Stimulated activated CD4-positive, alpha-beta T cell treated with anti-CD3 and anti-CD28 coated beads, Interleukin-12 subunit alpha, Interleukin-12 subunit beta, amount 100 ng/mL, for 48 hours (primary cell): Measurements from ENCODE around the gene CLSTN2.

ENCODE experiments used
- DNase-seq, 3 donors: peaks; one replicate each; pipeline ENCODE4 v3.0.0-alpha.2; 2020; ENCODE audit warnings: low read depth in 2 of 3, low spot score in 1 of 3

The CLSTN2 gene

DNA sequence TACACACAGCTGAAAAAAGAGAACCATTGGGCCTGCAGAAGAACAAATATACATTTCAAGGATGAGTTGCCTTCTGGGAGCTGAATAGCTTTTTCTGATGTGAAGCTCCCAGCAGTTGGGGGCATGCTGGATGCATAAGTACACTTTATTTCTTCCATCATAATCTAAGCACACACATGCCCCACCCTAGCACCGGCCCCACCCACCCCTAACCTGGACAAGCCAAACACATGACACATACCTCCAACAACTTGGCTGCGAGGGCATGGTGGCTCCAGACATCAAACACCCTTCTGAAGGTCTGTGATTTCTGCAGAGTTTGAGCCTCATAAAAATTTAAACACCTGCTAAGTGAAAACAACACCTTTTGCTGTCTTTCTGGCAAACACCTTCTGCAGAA is 435.7 kb downstream of the CLSTN2 start:
- DNase-seq = no peak

DNA sequence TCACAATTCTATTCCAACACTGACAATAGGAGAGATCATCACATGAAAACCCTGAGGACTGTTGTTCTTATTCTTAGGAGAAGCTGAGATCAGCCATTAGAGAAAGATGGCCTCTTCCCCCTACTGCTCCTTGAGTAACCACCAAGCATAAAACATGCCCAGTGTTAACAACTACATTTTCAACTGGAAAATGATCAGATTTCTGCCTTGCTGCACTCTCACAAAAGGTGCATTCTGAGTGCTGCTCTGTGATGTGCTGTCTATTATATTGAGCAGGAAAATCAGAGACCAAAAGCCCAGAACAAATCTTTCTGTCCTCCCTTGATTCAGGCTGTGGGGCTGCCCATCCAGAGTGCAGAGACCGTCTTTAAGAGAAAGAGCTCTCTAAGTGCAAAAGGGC is 438.2 kb downstream of the CLSTN2 start:
- DNase-seq = no peak

DNA sequence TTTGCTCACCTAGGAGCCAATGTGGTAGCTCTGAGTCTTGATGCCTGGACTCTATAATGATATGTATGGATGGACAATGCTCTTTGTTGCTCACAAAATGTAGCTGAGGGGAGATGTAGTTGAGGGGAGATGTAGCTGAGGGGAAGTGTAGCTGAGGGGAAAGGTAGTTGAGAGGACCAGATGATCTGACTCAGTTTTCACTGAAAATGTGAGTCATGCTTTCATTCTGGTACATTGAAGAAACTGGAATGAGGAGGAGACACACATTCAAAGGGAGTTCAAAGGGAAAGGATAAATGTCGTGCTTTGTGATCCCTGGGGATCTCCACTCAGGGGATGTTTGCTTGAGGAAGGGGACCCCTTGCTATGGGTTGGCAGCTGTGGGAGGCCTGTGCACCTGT is 440.0 kb downstream of the CLSTN2 start:
- DNase-seq = no peak

DNA sequence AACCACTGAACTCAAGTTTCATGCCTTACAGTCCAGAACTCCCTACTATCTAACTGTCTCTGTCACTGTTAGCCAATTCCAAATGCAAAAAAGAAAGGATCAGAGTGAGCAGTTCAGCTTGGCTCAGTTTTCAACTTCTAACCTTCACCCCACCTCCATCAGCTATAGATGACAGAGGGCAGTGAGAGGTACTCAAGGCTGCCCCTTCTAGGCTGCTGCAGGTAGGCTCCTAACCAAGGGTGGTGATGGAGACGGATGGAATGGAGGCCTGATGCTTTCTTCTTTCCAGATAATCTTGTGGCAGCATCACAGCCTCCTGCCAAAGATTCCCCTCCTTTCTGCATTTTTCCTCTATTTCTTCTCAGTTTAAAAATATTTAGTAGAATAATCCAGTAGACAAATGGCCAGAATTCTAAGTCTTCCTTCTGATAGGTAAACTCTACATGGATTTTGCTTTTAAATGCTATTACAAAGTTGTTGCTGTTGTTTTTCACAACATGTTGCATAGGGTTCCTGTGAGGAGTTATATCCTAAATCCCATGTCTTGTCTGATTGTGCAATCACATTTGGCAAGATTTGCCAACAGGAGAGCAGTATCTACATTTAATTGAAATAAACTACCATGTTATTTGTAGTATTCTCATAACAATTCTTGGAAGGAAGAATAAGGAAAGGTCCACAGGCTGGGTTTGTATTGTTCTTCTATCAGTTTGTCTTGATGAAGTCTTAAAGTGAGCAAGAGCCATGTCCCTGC is 441.3 kb downstream of the CLSTN2 start:
- DNase-seq = no peak

DNA sequence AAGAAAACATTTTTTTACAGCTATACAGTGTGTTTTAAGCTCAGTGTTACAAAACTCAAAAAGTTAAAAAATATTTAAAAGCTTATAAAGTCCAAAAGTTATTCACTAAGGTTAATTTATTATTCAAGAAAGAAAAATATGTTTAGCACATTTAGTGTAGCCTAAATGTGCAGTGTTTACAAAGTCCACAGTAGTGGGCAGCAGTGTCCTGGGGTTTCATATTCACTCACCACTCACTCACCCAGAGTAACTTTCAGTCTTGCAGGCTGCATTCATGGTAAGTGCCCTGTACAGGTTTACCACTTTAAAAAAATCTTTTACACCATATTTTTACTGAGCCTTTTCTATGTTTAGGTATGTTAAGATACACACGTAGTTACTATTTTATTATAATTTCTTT is 442.7 kb downstream of the CLSTN2 start:
- DNase-seq = no peak

DNA sequence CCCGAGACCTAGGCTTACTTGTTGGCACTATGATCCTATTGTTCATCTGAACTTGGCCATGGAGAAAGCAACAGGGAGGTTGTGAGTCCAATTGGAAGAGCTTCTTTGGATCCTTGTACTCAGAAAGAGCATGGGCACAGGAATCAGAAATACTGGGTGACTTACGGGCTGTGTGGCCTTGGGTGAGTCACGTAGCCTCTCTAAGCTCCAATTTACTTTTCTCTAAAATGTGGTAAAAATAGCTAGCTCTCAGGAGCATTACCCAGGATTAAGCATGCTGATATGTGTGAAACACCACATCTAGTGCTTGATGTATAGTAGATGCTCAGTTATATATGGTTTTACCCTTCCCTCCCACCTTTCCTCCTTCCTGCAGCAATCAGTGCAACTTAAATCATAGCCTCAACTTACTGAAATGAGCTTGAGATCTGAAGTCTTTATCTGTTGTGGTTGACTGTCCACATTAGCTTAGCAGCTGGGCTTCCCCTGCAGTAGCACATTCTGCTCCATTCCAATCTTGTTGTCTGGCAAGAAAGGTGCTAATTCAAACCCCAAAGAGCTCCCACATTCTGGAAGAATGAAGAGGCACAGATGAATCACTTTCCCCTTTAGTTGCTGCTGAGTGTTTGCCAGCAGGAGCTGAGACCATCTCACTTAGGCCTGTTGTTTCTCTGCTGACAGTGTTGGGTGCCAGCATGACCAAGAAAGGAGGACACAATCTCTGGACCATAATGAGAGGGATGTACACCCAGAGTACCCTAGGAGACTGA is 443.8 kb downstream of the CLSTN2 start:
- no peak for DNase-seq

DNA sequence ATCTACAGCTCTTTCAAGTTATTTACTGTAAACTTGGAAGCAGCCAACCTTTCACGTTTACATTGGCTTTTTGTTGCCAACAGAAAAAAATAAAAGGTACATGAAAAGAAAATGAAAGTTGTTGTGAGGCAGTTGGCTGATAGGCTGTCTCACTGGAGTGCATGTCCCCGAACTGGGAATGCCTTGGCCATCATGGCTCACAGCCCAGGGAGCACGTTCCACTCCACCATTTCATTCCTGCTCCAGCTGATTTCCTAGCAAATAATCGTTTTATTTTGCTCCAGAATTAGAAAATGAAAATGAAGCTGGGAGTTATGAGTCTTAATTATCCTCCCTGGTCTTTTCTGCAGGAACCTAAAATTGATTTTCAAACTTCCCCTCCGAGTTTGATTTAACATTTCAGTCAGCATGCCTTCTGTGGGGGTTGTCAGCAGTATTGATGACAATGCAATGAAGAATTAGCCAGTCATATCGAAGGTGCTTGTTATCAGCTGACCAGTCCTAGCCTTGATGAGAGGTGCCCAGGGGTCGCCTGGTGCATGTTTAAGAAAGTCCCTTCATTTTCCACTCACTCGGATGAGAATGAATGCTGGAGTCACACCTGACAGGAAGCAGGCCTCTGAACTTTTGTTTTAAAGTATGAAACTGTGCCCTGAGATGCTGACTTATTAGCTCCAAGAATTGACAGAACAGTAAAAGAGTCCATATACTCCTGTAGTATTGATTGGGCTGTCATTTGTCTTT is 449.2 kb downstream of the CLSTN2 start:
- no peak for DNase-seq

DNA sequence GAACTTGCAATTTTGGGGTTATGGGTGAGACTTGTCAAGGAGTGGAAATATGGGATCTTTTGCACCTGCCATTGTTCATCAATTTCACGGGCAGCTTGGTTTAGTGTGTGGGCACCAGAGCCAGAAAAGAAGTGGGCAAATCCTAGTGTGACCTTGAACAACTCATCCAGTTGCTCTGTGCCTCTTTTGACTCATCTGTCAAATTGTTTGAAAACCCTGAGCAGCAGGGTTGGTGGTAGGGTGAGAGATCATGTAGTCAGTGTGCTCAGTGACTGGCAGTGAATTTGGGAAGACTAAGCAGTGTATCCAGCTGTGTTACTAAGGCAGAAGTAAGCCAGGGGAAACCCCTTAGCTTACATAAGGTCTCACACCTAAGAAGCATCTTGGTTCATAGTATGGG is 449.9 kb downstream of the CLSTN2 start:
- DNase-seq = no peak

DNA sequence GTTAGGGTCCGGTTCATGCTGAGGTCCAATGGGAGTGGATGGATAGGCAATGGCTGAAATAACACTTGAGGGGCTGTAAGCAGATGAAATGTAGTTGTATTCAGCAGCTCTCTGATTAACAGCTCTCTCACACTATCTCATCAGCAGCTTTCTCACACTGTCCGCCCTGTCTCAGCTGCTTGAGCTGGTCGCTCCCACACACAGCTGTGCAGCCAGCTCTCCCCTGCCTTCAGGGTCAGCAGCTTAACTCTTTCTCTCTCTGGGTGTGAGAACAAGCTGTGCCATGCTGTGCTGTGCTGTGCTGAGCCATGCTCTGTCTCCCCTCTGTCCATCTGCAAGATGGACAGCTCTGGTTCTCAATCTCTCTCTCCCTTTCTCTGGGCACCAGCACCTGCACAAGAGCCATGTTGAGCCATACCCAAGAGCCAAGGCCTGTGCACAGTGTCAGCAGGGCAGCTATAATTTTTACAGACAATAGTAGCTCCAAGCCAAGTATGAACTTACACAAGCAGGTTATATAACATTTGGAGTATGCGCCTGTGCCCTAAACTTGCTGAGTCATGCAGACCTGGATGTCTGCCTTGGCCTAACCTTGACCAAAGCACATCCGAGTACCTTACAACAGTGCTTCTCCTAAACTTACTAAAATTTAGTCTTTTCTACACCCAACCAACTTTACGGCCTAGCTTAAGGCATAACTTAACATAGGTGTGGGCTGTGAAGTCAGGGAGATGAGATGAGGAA is 451.5 kb downstream of the CLSTN2 start:
- DNase-seq = no peak

DNA sequence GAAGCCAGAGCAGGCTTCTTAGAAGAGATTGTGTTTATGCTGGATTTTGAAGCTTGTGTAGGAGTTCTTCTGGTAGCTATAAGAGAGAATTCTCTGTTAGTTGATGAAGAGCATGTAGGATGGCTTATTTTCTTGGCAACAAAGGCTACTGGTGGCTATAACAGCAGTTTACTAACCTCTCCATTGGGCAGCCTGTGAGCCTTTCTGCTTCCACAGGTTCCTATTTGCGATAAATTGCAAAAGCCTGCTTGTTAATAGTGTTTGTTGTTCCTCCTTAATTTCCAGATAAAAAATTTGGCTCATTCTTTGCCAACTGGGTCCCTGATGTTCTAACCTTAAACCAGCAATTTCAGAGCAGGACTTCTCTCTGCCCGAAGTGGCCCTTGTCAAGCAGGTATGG is 452.3 kb downstream of the CLSTN2 start:
- no peak for DNase-seq

DNA sequence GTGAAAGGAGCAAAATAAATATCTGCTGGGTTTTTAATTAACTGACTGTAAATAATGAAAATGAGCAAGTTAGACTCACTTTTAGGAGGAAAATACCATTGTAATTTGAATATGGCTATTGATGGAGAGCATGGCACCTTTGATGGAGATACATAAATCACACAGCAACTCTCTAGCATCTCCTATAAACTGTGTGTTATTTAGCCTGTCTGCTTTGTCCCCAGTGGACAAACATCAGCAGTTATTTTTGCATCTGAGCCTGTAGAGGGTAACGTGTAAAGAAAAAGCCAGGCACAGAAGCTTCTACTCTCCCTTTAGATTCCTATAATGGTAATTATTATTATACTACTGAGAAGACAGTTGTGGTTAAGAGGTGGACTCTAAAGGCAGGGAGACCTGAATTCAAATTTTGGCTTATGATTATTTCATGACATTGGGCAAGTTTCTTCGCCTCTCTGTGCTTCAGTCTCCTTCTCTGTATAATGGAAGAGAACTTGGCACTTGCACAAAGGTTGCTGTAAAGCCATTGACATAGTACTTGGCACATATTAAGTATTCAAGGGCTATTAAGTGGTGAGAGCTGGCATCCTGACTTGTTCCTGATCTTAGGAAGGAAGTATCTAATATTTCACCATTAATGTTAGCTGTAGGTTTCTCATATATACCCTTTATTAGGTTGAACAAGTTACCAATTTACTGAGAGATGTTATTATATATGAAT is 453.4 kb downstream of the CLSTN2 start:
- DNase-seq = no peak

DNA sequence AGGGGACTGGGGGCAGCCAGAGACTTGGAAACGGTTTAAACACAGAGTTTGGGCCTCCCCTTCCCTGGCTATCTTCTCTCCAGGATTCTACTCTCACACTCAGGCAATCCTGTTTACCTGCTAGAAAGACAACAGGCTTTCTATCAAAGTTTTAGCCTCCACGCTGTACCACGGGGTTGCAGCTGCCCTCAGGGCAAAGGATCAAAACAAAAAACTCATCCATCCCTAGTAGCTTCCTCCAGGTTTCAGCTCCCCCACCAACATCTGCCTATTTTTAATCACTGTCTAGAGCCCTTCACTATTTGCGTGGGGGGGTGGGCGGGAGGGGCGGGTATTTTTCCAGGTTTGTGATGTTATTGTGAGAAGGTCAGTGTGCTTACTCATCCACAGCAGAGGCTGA is 456.1 kb downstream of the CLSTN2 start:
- DNase-seq = no peak

DNA sequence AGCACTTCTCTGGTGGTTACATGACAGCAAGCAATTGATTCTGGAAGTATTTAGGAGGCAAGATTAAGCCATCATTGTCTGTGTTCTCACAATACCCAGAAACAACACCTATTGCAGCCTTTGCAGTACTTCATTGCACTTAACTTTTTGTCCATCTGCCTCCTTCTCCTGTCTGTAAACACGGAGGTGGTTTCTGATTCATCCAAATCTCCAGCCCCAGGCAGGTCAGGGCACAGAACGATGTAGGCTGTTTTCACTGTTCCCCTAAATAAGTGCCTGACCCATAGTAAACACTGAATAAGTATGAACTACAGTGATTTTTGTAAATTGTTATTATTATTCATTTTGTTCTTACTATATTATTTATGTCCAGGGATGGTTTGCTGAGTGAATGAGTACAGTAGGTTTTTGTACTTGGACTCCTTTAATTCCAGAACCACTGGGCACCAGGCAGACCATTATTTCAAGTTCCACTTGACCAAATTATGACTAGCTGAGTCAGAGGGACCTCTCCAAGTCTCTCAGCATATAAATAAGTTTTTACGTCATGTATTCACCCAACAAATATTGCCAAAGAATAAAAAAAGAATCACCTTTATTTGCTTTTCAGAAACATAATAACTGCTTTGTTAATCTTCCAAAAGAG is 459.6 kb downstream of the CLSTN2 start:
- no peak for DNase-seq

DNA sequence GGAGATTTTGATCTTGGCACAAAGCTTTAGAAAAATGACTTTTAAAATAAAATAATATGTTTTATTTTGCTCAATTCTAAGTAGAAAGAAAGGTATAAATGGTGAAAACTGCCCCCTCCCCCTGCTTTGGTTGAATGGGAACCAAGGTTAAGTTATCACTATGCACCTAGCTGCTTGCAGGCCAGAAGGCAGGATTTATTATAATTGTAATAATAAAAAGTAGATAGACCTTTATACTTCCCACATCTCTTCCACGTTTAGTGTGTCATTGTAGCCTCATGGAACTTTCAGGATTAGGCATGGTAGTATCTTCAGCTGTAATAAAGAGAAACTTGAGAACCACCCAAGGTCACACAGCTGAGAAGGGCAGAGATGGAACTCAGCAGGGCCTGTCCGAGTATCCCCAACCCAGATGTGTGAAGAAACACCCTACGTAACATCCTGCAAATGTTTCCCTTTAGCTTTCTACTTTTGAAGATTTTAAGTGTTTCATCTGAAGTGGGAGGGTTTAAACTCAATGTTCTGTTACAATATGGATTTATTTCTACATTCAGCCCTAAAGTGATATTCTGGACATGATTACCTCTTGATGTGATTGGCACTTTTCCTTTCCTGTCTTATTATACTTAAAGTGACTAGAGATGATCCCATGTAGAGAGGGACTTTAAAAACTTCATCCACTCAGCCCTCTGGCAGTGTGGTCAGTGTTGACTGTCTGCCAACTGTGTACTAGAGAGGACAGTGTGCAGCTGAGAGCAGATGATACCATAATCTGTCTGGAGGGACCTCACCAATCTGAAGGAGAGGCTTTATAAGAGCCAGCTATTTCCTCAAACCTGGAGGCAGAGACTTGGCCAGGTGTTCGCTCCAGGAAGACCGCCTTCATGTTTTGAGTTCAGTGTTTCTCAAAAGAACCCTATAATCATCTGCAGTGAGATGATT is 460.4 kb downstream of the CLSTN2 start:
- no peak for DNase-seq

DNA sequence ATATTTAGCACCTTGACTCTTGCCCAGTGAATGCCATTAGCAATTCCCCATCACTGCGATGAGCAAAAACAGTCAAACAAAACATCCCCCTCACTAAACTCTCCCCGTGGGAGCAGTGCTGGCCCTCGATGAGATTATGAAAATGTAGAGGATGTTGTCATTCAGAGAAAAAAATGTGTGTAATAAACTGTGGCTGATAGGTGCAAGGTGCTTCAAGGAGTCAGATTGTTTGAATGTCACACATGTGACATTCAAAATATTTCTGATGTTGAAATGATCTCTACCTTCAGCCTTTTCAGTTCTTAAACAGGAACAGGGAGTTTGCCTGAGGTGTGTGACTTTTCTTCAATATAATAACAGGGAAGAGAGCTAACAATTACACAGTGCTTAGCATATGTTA is 461.1 kb downstream of the CLSTN2 start:
- DNase-seq = no peak

DNA sequence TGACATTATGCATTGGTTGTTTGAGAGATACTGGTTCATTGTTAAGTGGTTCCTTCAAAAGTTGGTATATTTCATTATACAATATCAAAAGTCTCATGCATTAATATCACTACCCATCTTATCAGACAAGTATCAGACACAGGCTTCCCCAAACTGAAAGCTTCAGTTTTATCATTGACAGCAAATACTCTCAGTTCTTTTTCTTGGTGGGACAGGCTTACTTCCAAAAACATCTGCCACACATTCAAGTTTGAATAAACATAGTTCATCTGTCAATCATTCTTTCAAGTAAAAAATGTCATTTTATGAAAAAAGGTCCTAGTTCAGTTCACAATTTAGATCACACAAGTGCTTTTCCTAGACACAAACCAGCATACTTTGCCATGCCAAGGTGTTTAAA is 462.9 kb downstream of the CLSTN2 start:
- DNase-seq = no peak

DNA sequence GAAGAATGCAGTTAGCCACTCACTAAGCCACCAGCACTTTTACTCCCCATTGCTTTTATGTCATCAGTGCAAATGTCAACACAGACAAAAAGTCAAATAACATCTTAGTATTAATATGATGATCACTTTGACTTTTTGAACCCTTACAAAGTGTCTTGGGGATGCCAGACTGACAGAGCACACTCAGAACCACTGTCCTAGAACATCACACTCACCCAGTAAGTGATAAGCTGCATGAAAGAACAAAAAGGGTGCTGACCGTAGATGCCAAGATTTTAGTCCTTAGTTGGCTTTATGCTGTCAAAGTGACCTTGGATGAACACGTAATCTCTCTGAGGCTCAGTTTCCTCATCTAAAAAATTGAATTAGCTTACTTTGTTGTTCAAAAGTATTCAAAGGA is 463.4 kb downstream of the CLSTN2 start:
- no peak for DNase-seq

DNA sequence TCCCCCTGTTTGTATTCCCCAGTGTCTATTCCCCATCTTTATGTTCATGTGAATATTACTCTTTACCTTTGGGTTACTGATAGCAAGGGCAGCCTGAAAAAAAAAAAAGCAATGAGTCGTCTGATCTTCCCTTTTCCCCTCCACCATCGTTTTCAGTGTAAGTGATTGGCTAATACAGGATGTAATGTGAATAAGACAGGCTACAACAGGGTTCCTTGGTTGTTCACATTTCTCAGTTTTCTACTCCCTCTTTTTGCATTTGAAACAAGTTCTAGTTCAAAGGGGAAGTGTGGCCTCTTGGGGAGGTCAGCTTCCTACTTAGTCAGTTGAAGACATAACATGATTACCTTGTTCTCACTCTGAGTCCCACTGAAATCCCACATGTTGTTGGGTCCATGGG is 464.9 kb downstream of the CLSTN2 start:
- no peak for DNase-seq

DNA sequence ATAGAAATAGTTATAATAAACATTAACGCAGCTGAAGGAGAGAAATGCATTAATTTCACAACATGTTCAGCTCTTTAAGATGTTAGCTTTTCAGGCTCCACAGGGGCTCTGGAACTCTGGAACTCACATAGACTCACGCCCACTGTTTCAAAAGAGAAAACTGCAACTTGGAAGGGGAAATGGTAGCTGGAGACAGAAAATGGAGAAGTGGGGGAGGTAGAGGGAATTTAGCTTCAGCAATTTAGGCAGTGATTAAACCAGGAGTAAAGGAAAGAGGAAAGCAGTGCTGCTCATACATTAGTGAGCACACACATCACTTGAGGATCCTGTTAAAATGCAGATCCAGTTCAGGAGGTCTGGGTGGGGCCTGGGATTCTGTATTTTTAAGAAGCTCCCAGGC is 468.1 kb downstream of the CLSTN2 start:
- no peak for DNase-seq
